DMS153 treated with DMSO at 0.1 percent for 48 hours (cell line): ENCODE results near the gene KRTAP21-3.

Experiments used
- DNase-seq: peaks from one replicate; lab custom pipeline; 2025; ENCODE audit not compliant: unreplicated experiment; lab: John Stamatoyannopoulos, UW

KRTAP21-3 gene

GRCh38 chr21:30668776-30669175, 49.8 kb downstream of the KRTAP21-3 start:
- no peak for DNase-seq
